BE2C (cell line): ENCODE measurements around the gene PLEKHA8.

Experiments used
- DNase-seq: peaks from one replicate; pipeline ENCODE4 v3.0.0-alpha.2; 2020
- H3K27me3 ChIP-seq: fragments of 250-450 bp; sonication (Bioruptor Pico); 2 replicates; pipeline ENCODE4 v1.5.1; 2020; ENCODE audit warnings: mild to moderate bottlenecking
- H3K36me3 ChIP-seq: fragments of 250-450 bp; sonication (Bioruptor Pico); 2 replicates; pipeline ENCODE4 v1.5.1; 2020; ENCODE audit warnings: mild to moderate bottlenecking
- H3K4me1 ChIP-seq: fragments of 250-450 bp; sonication (Bioruptor Pico); 2 replicates; pipeline ENCODE4 v1.5.1; 2020
- H3K4me3 ChIP-seq: 2 replicates; pipeline ENCODE4 v1.5.1; 2011; ENCODE audit warnings: low read depth, low read length
- H3K9me3 ChIP-seq: fragments of 250-450 bp; sonication (Bioruptor Pico); 2 replicates; pipeline ENCODE4 v1.5.1; 2020
- CTCF ChIP-seq: IDR thresholded peaks from 2 replicates; pipeline ENCODE4 v1.5.1; 2012; ENCODE audit warnings: mild to moderate bottlenecking, low read depth, low read length

PLEKHA8 gene

GRCh38 chr7:30142710-30143109, 114.5 kb downstream of the PLEKHA8 start:
- H3K4me3 ChIP-seq, result no peak overlapping the region
- no peaks in the 10 kb centered on the region for H3K27me3 ChIP-seq
- no peaks in the 10 kb centered on the region for H3K4me1 ChIP-seq
- DNase-seq, result no peak
- TF ChIP-seq CTCF, result no peak
- no peaks in the 10 kb centered on the region for H3K36me3 ChIP-seq
- H3K9me3 ChIP-seq, result no peaks in the 10 kb centered on the region

GRCh38 chr7:30143748-30144251, 115.6 kb downstream of the PLEKHA8 start:
- TF ChIP-seq CTCF, result no peak
- H3K4me3 ChIP-seq, result no peak overlapping the region
- no peaks in the 10 kb centered on the region for H3K4me1 ChIP-seq
- no peaks in the 10 kb centered on the region for H3K36me3 ChIP-seq
- no peaks in the 10 kb centered on the region for H3K9me3 ChIP-seq
- no peaks in the 10 kb centered on the region for H3K27me3 ChIP-seq
- no peak for DNase-seq

GRCh38 chr7:30144657-30145306, 116.6 kb downstream of the PLEKHA8 start:
- DNase-seq, result no peak
- no peaks in the 10 kb centered on the region for H3K4me1 ChIP-seq
- no peak for TF ChIP-seq CTCF
- H3K9me3 ChIP-seq, result no peaks in the 10 kb centered on the region
- no peaks in the 10 kb centered on the region for H3K27me3 ChIP-seq
- H3K36me3 ChIP-seq, result no peaks in the 10 kb centered on the region
- no peak overlapping the region for H3K4me3 ChIP-seq

- no peaks in the 10 kb centered on the region for H3K4me1 ChIP-seq
- no peaks in the 10 kb centered on the region for H3K27me3 ChIP-seq
- TF ChIP-seq CTCF, result no peak
- no peaks in the 10 kb centered on the region for H3K36me3 ChIP-seq
- DNase-seq, result no peak
- H3K9me3 ChIP-seq, result no peaks in the 10 kb centered on the region
- H3K4me3 ChIP-seq, result no peak overlapping the region
These were observed 117.3 kb downstream of the PLEKHA8 start for GRCh38 chr7:30145426-30145970.

- H3K4me3 ChIP-seq, result no peak overlapping the region
- no peaks in the 10 kb centered on the region for H3K4me1 ChIP-seq
- H3K27me3 ChIP-seq, result no peaks in the 10 kb centered on the region
- no peak for TF ChIP-seq CTCF
- H3K36me3 ChIP-seq, result no peaks in the 10 kb centered on the region
- no peak for DNase-seq
- no peaks in the 10 kb centered on the region for H3K9me3 ChIP-seq
These were observed 118.0 kb downstream of the PLEKHA8 start for GRCh38 chr7:30146127-30146612.

GRCh38 chr7:30147223-30147622, 119.0 kb downstream of the PLEKHA8 start:
- H3K4me1 ChIP-seq, result no peaks in the 10 kb centered on the region
- no peaks in the 10 kb centered on the region for H3K9me3 ChIP-seq
- no peak for DNase-seq
- no peak for TF ChIP-seq CTCF
- H3K27me3 ChIP-seq, result no peaks in the 10 kb centered on the region
- H3K4me3 ChIP-seq, result no peak overlapping the region
- no peaks in the 10 kb centered on the region for H3K36me3 ChIP-seq
